H9 (cell line): ENCODE data around the gene VSTM4. TPM values are rescaled to one million over a fixed set of nuclear protein-coding genes. Genes with fewer than 3 reads are reported as not detected.
A peak's percentile ranks its signal among the peaks of the same experiment; 100 is the strongest.

Source experiments
- DNase-seq: peaks from one replicate; pipeline ENCODE4 v3.0.0-alpha.2; 2017
- H2AFZ ChIP-seq: one replicate; pipeline ENCODE4 v1.6.1; 2013; ENCODE audit warnings: mild to moderate bottlenecking, low read length, control low read depth, moderate library complexity
- H2AK5ac ChIP-seq: 2 replicates; pipeline ENCODE4 v1.6.1; 2013; ENCODE audit warnings: low read length, control low read depth, mixed read lengths; ENCODE audit not compliant: insufficient read length
- H2BK120ac ChIP-seq: one replicate; pipeline ENCODE4 v1.6.1; 2013; ENCODE audit warnings: low read depth, mild to moderate bottlenecking, low read length, control low read depth, inconsistent platforms; ENCODE audit not compliant: poor library complexity, severe bottlenecking
- H2BK12ac ChIP-seq: 2 replicates; pipeline ENCODE4 v1.6.1; 2013; ENCODE audit warnings: low read length, control low read depth, mixed read lengths, low read depth; ENCODE audit not compliant: insufficient read length
- H2BK15ac ChIP-seq: 2 replicates; pipeline ENCODE4 v1.6.1; 2013; ENCODE audit warnings: low read depth, low read length, control low read depth
- H2BK20ac ChIP-seq: one replicate; pipeline ENCODE4 v1.6.1; 2013; ENCODE audit warnings: low read depth, mild to moderate bottlenecking, low read length, control low read depth, inconsistent platforms; ENCODE audit not compliant: poor library complexity, severe bottlenecking
- H2BK5ac ChIP-seq: 2 replicates; pipeline ENCODE4 v1.6.1; 2013; ENCODE audit warnings: low read length, control low read depth, mixed read lengths; ENCODE audit not compliant: insufficient read length
- H3K14ac ChIP-seq: 2 replicates; pipeline ENCODE4 v1.6.1; 2013; ENCODE audit warnings: low read length, control low read depth; ENCODE audit not compliant: insufficient read depth
- H3K18ac ChIP-seq: 2 replicates; pipeline ENCODE4 v1.6.1; 2013; ENCODE audit warnings: low read depth, mild to moderate bottlenecking, mixed read lengths, low read length, control low read depth; ENCODE audit not compliant: insufficient read length
- H3K23ac ChIP-seq: 2 replicates; pipeline ENCODE4 v1.6.1; 2013; ENCODE audit warnings: low read length, control low read depth, mixed read lengths, low read depth; ENCODE audit not compliant: insufficient read length
- H3K23me2 ChIP-seq: 2 replicates; pipeline ENCODE4 v1.6.1; 2013; ENCODE audit warnings: low read depth, mild to moderate bottlenecking, mixed read lengths, low read length, control low read depth; ENCODE audit not compliant: insufficient read length, poor library complexity, severe bottlenecking
- H3K27ac ChIP-seq: 2 replicates; pipeline ENCODE4 v1.5.1; 2013; ENCODE audit warnings: low read length, control low read depth, mixed read lengths, low read depth; ENCODE audit not compliant: insufficient read length
- H3K27me3 ChIP-seq: 2 replicates; pipeline ENCODE4 v1.6.1; 2013; ENCODE audit warnings: low read length, control low read depth, inconsistent platforms; ENCODE audit not compliant: insufficient read depth
- H3K4ac ChIP-seq: 2 replicates; pipeline ENCODE4 v1.6.1; 2013; ENCODE audit warnings: low read depth, mild to moderate bottlenecking, control low read depth, inconsistent platforms, low read length, moderate library complexity
- H3K4me1 ChIP-seq: 2 replicates; pipeline ENCODE4 v1.6.1; 2013; ENCODE audit warnings: low read length, control low read depth, inconsistent platforms; ENCODE audit not compliant: insufficient read depth
- H3K4me2 ChIP-seq: 2 replicates; pipeline ENCODE4 v1.6.1; 2013; ENCODE audit warnings: low read length, control low read depth, mixed read lengths; ENCODE audit not compliant: insufficient read length, insufficient read depth
- H3K56ac ChIP-seq: 2 replicates; pipeline ENCODE4 v1.6.1; 2013; ENCODE audit warnings: low read depth, mild to moderate bottlenecking, mixed read lengths, low read length, control low read depth; ENCODE audit not compliant: insufficient read length
- H3K79me1 ChIP-seq: 2 replicates; pipeline ENCODE4 v1.6.1; 2013; ENCODE audit warnings: low read depth, mild to moderate bottlenecking, moderate library complexity, low read length, control low read depth, inconsistent platforms; ENCODE audit not compliant: insufficient read depth, poor library complexity, severe bottlenecking
- H3K79me2 ChIP-seq: 2 replicates; pipeline ENCODE4 v1.6.1; 2013; ENCODE audit warnings: low read length, control low read depth, inconsistent platforms; ENCODE audit not compliant: insufficient read depth
- H3K9ac ChIP-seq: 2 replicates; pipeline ENCODE4 v1.6.1; 2013; ENCODE audit warnings: low read length, control low read depth, mixed read lengths; ENCODE audit not compliant: insufficient read length; ENCODE audit errors: extremely low read depth
- H3K9me3 ChIP-seq: one replicate; pipeline ENCODE4 v1.6.1; 2013; ENCODE audit warnings: low read depth, low read length, inconsistent platforms; ENCODE audit not compliant: control insufficient read depth
- H3T11ph ChIP-seq: one replicate; pipeline ENCODE4 v1.6.1; 2013; ENCODE audit warnings: mild to moderate bottlenecking, low read length, control low read depth, inconsistent platforms
- H4K20me1 ChIP-seq: one replicate; pipeline ENCODE4 v1.6.1; 2013; ENCODE audit not compliant: control insufficient read depth, insufficient read length, insufficient read depth
- H4K5ac ChIP-seq: 2 replicates; pipeline ENCODE4 v1.6.1; 2013; ENCODE audit warnings: low read depth, mild to moderate bottlenecking, mixed read lengths, low read length, control low read depth; ENCODE audit not compliant: insufficient read length
- H4K8ac ChIP-seq: replicated peaks from 2 replicates; pipeline ENCODE4 v1.6.1; 2013; ENCODE audit warnings: low read length, control low read depth, mixed read lengths, low read depth; ENCODE audit not compliant: insufficient read length
- H4K91ac ChIP-seq: 2 replicates; pipeline ENCODE4 v1.6.1; 2013; ENCODE audit warnings: low read depth, mild to moderate bottlenecking, moderate library complexity, mixed read lengths, low read length, control low read depth; ENCODE audit not compliant: insufficient read length
- H3K27ac Mint-ChIP-seq, 3 experiments: 2 replicates in 2 of 3; 3 replicates in 1 of 3; pipeline ENCODE4 v1.8.0; 2020 to 2021; ENCODE audit warnings: mixed read lengths in 3 of 3, mild to moderate bottlenecking in 1 of 3, moderate library complexity in 1 of 3
- H3K27me3 Mint-ChIP-seq: 2 replicates; pipeline ENCODE4 v1.8.0; 2021; ENCODE audit warnings: low read depth, mild to moderate bottlenecking, moderate library complexity, mixed read lengths
- H3K36me3 Mint-ChIP-seq, 3 experiments: 2 replicates in 2 of 3; 3 replicates in 1 of 3; pipeline ENCODE4 v1.8.0; 2020 to 2021; ENCODE audit warnings: low read depth in 3 of 3, mixed read lengths in 3 of 3; ENCODE audit not compliant: insufficient read depth in 1 of 3
- H3K4me1 Mint-ChIP-seq, 2 experiments: 2 replicates each; pipeline ENCODE4 v1.8.0; 2020; ENCODE audit warnings: mixed read lengths in 2 of 2
- H3K4me3 Mint-ChIP-seq, 2 experiments: 2 replicates in 1 of 2; 3 replicates in 1 of 2; pipeline ENCODE4 v1.8.0; 2020 to 2021; ENCODE audit warnings: mild to moderate bottlenecking in 2 of 2, mixed read lengths in 2 of 2, moderate library complexity in 1 of 2
- H3K9me3 Mint-ChIP-seq, 2 experiments: 2 replicates in 1 of 2; 3 replicates in 1 of 2; pipeline ENCODE4 v1.8.0; 2020; ENCODE audit warnings: mild to moderate bottlenecking in 2 of 2, mixed read lengths in 2 of 2, moderate library complexity in 1 of 2
- WGBS: extraction: QIAGEN DNeasy Blood & Tissue Kit; methylation state at CpG from one replicate; pipeline ENCODE4 v1.1.7; 2013; ENCODE audit warnings: missing lambda C conversion rate, low lambda C conversion rate, mixed read lengths; ENCODE audit not compliant: insufficient read length; ENCODE audit errors: extremely low coverage; 5-methylcytosine and 5-hydroxymethylcytosine counted together
- total RNA-seq: library from RNA; stranded (reverse); gene quantifications from 2 replicates; pipeline ENCODE4 v1.2.1, GENCODE V29; 2021
- TF ChIP-seq, protein P1 (sequence below): fragments of 200-600 bp; sonication (generic); conservative IDR thresholded peaks from 3 replicates; pipeline ENCODE4 v1.8.0; 2021; ENCODE audit warnings: antibody characterized with exemption, mild to moderate bottlenecking

The VSTM4 gene
- total RNA-seq, 1 experiment from 2014 or later = 0.44 TPM

DNA sequence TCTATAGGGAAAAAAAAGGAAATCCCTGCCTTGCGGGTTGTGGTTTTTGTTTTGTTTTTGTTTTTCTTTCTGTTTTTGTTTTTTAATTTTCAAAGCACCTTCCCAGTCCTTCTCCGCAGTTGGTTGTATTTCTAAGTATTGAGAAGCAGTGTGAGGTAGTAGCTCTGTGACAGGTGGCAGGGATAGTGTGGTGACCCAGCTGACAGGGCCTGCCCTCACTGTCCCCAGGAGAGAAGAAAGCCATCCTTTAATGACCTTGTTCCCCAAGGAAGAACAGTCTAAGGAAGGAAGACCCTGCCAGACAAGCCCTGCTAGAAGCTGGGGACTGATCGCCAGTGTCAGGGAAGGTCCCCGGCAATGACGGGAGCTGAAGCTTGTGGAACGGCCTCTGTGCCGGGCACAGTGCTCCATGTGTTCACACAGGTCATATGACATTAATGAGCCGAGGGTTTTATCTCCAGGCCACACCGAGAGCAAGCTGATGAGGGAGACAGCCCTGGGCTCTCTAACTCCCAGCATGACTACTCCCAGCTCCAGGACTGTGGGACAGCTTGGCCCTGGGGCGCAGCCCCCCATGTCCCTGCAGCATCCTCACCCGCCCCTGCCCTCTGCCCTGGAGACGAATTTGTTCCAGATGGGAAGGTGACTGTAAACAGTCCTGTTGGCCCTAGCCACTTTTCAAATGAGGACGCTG, 106.7 kb downstream of the VSTM4 start:
- H3K79me2 ChIP-seq = no peaks in the 10 kb centered on the region
- no peaks in the 10 kb centered on the region for H3K4me1 ChIP-seq
- H3K9me3 Mint-ChIP-seq = no peaks in the 10 kb centered on the region
- 0 out of 7 replicates have a peak overlapping the region, but pooled peaks of 1 of the 3 experiments have one; percentile 44 for H3K27ac Mint-ChIP-seq
- H4K5ac ChIP-seq = no peak overlapping the region
- no peaks in the 10 kb centered on the region for H3K79me1 ChIP-seq
- H3K36me3 Mint-ChIP-seq = no peaks in the 10 kb centered on the region
- no peak overlapping the region for H3K27ac ChIP-seq
- no peak overlapping the region for H3K9ac ChIP-seq
- H2BK15ac ChIP-seq = no peak overlapping the region
- no peak overlapping the region for H2BK12ac ChIP-seq
- TF ChIP-seq, protein P1, sequence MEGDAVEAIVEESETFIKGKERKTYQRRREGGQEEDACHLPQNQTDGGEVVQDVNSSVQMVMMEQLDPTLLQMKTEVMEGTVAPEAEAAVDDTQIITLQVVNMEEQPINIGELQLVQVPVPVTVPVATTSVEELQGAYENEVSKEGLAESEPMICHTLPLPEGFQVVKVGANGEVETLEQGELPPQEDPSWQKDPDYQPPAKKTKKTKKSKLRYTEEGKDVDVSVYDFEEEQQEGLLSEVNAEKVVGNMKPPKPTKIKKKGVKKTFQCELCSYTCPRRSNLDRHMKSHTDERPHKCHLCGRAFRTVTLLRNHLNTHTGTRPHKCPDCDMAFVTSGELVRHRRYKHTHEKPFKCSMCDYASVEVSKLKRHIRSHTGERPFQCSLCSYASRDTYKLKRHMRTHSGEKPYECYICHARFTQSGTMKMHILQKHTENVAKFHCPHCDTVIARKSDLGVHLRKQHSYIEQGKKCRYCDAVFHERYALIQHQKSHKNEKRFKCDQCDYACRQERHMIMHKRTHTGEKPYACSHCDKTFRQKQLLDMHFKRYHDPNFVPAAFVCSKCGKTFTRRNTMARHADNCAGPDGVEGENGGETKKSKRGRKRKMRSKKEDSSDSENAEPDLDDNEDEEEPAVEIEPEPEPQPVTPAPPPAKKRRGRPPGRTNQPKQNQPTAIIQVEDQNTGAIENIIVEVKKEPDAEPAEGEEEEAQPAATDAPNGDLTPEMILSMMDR = no peak
- no peak overlapping the region for H2BK5ac ChIP-seq
- H3K4me2 ChIP-seq = no peak overlapping the region
- peaks cover 9% of the 10 kb centered on the region for H3K27me3 Mint-ChIP-seq
- H2AFZ ChIP-seq = no peak overlapping the region
- H3K4me1 Mint-ChIP-seq = peaks cover 5% of the 10 kb centered on the region in 2 experiments
- no peak overlapping the region for H2BK20ac ChIP-seq
- no peak overlapping the region for H2BK120ac ChIP-seq
- no peak overlapping the region for H3K56ac ChIP-seq
- no peak overlapping the region for H4K91ac ChIP-seq
- no peaks in the 10 kb centered on the region for H3K23me2 ChIP-seq
- WGBS = no CpG with 5 or more reads among the region's 13 CpGs
- no peak overlapping the region for H3K4ac ChIP-seq
- H3K27me3 ChIP-seq = no peaks in the 10 kb centered on the region
- no peak overlapping the region for H3K4me3 Mint-ChIP-seq
- no peak overlapping the region for H3K18ac ChIP-seq
- H4K20me1 ChIP-seq = no peaks in the 10 kb centered on the region
- H3K23ac ChIP-seq = no peak overlapping the region
- no peak overlapping the region for H2AK5ac ChIP-seq
- DNase-seq = no peak
- no peak overlapping the region for H4K8ac ChIP-seq
- no peaks in the 10 kb centered on the region for H3K9me3 ChIP-seq
- no peak overlapping the region for H3K14ac ChIP-seq
- no peak overlapping the region for H3T11ph ChIP-seq
